ENCODE data around the gene TMEM52. TPM values are rescaled to one million over a fixed set of nuclear protein-coding genes. Genes with fewer than 3 reads are reported as not detected.

The TMEM52 gene
- total RNA-seq, 1 experiment from 2014 or later: 9.6 TPM

- H3K27me3 ChIP-seq (ENCODE audit: insufficient read depth, low read length): no peaks in the 10 kb centered on the region; the same call in none of the 2 replicates
- H3K9me3 Mint-ChIP-seq: no peaks in the 10 kb centered on the region; a peak in 1 of 5 replicates
- no peak overlapping the region for H3K18ac ChIP-seq (ENCODE audit: insufficient read length, low read depth, low read length)
- no peak overlapping the region for H3K14ac ChIP-seq (ENCODE audit: insufficient read depth, low read length)
- no peak overlapping the region for H3K9ac ChIP-seq (ENCODE audit: extremely low read depth, insufficient read length, low read length)
- no peak overlapping the region for H2BK120ac ChIP-seq (ENCODE audit: low read depth, low read length, poor library complexity, severe bottlenecking)
- no peak overlapping the region for H2AFZ ChIP-seq (ENCODE audit: low read length)
- no peaks in the 10 kb centered on the region for H3K79me1 ChIP-seq (ENCODE audit: insufficient read depth, low read depth, low read length, poor library complexity, severe bottlenecking)
- TF ChIP-seq, protein P1, sequence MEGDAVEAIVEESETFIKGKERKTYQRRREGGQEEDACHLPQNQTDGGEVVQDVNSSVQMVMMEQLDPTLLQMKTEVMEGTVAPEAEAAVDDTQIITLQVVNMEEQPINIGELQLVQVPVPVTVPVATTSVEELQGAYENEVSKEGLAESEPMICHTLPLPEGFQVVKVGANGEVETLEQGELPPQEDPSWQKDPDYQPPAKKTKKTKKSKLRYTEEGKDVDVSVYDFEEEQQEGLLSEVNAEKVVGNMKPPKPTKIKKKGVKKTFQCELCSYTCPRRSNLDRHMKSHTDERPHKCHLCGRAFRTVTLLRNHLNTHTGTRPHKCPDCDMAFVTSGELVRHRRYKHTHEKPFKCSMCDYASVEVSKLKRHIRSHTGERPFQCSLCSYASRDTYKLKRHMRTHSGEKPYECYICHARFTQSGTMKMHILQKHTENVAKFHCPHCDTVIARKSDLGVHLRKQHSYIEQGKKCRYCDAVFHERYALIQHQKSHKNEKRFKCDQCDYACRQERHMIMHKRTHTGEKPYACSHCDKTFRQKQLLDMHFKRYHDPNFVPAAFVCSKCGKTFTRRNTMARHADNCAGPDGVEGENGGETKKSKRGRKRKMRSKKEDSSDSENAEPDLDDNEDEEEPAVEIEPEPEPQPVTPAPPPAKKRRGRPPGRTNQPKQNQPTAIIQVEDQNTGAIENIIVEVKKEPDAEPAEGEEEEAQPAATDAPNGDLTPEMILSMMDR (conservative IDR thresholded peaks at IDR 0.05): no peak
- H3K27ac Mint-ChIP-seq: no peak overlapping the region
- peaks cover 6% of the 10 kb centered on the region for H3K23me2 ChIP-seq (ENCODE audit: insufficient read length, low read depth, low read length, poor library complexity, severe bottlenecking)
- H2AK5ac ChIP-seq (ENCODE audit: insufficient read length, low read length): no peak overlapping the region
- DNase-seq: no peak
- H3K27me3 Mint-ChIP-seq (ENCODE audit: low read depth): peaks cover 8% of the 10 kb centered on the region
- H3K4me1 Mint-ChIP-seq: peaks cover 30 to 37% of the 10 kb centered on the region in 2 experiments
- no peaks in the 10 kb centered on the region for H4K20me1 ChIP-seq (ENCODE audit: control insufficient read depth, insufficient read depth, insufficient read length)
- no peak overlapping the region for H2BK15ac ChIP-seq (ENCODE audit: low read depth, low read length)
- H3K23ac ChIP-seq (ENCODE audit: insufficient read length, low read depth, low read length): no peak overlapping the region
- no peak overlapping the region for H4K8ac ChIP-seq (replicated peaks; ENCODE audit: insufficient read length, low read depth, low read length)
- H3K4me1 ChIP-seq (ENCODE audit: insufficient read depth, low read length): peaks cover 5% of the 10 kb centered on the region; the same call in 1 of the 2 replicates
- H3K4me2 ChIP-seq (ENCODE audit: insufficient read depth, insufficient read length, low read length): no peak overlapping the region
- H3K27ac ChIP-seq (ENCODE audit: insufficient read length, low read depth, low read length): no peak overlapping the region
- no peak overlapping the region for H2BK5ac ChIP-seq (ENCODE audit: insufficient read length, low read length)
- WGBS (ENCODE audit: extremely low coverage, insufficient read length, low lambda C conversion rate): no CpG with 5 or more reads among the region's 2 CpGs
- no peak overlapping the region for H4K5ac ChIP-seq (ENCODE audit: insufficient read length, low read depth, low read length)
- no peak overlapping the region for H3K56ac ChIP-seq (ENCODE audit: insufficient read length, low read depth, low read length)
- no peak overlapping the region for H2BK20ac ChIP-seq (ENCODE audit: low read depth, low read length, poor library complexity, severe bottlenecking)
- no peaks in the 10 kb centered on the region for H3K9me3 ChIP-seq (ENCODE audit: control insufficient read depth, low read depth, low read length)
- no peaks in the 10 kb centered on the region; a peak in 1 of 7 replicates for H3K36me3 Mint-ChIP-seq (ENCODE audit: insufficient read depth in 1 of 3, low read depth in 3 of 3)
- no peak overlapping the region for H2BK12ac ChIP-seq (ENCODE audit: insufficient read length, low read depth, low read length)
- no peak overlapping the region for H4K91ac ChIP-seq (ENCODE audit: insufficient read length, low read depth, low read length)
- no peak overlapping the region for H3K4ac ChIP-seq (ENCODE audit: low read depth, low read length)
- no peak overlapping the region for H3T11ph ChIP-seq (ENCODE audit: low read length)
- H3K79me2 ChIP-seq (ENCODE audit: insufficient read depth, low read length): peaks cover 9% of the 10 kb centered on the region; the same call in 1 of the 2 replicates
- H3K4me3 Mint-ChIP-seq: no peak overlapping the region
These were observed 25.1 kb downstream of the TMEM52 start for GRCh38 chr1:1893997-1894353.

All from H9 (cell line).